ENCODE measurements around the gene SFXN3. TPM values are rescaled to one million over a fixed set of nuclear protein-coding genes. Genes with fewer than 3 reads are reported as not detected.
A peak's percentile ranks its signal among the peaks of the same experiment; 100 is the strongest.

SFXN3 gene
- total and polyA plus RNA-seq, 3 donors from 2014 or later: 38.5 to 125 (median 70.7) TPM

GRCh38 chr10:100997360-100998182, 33.5 kb upstream of the SFXN3 start:
- peak; percentile 76 for DNase-seq
- Histone ChIP-seq H3K27me3 (no peaks in the 10 kb centered on the region), H3K4me1 (peaks cover 34% of the 10 kb centered on the region), H3K9me3 (no peaks in the 10 kb centered on the region), H3K27ac (peak overlapping the region; percentile 99 to 100), H3K36me3 (ENCODE audit: low read depth, missing control alignments) (no peaks in the 10 kb centered on the region), H3K4me3 (peak overlapping the region; percentile 76 to 97)
- WGBS, 2 donors: 0% methylated on average over 31 to 49 of the region's 66 CpGs
- intact Hi-C loops (cut with DNase I; ENCODE audit: low total_unique reads): no loop called here
- TF ChIP-seq POLR2A (IDR thresholded peaks at IDR 0.05) (no peak), CTCF (IDR thresholded peaks at IDR 0.05) (peak; percentile 81 to 88 (median 83))

GRCh38 chr10:100998183-100998990, 32.6 kb upstream of the SFXN3 start:
- 0 to 1% methylated on average over 21 to 25 of the region's 25 CpGs for WGBS, 2 donors
- Histone ChIP-seq H3K9me3 (no peaks in the 10 kb centered on the region), H3K36me3 (ENCODE audit: low read depth, missing control alignments) (no peaks in the 10 kb centered on the region), H3K27ac (peak overlapping the region; percentile 99 to 100), H3K27me3 (no peaks in the 10 kb centered on the region), H3K4me3 (peak overlapping the region; percentile 76 to 97), H3K4me1 (peaks cover 35% of the 10 kb centered on the region)
- TF ChIP-seq POLR2A (IDR thresholded peaks at IDR 0.05) (no peak), CTCF (IDR thresholded peaks at IDR 0.05) (no peak)
- intact Hi-C loops (cut with DNase I; ENCODE audit: low total_unique reads): no loop called here
- DNase-seq: peak; percentile 92

- TF ChIP-seq POLR2A (IDR thresholded peaks at IDR 0.05) (peak; percentile 66), CTCF (IDR thresholded peaks at IDR 0.05) (peak; percentile 95 to 99 (median 97))
- Histone ChIP-seq H3K36me3 (ENCODE audit: low read depth, missing control alignments) (no peaks in the 10 kb centered on the region), H3K27ac (peak overlapping the region; percentile 99 to 100), H3K4me1 (peaks cover 35% of the 10 kb centered on the region), H3K4me3 (peak overlapping the region; percentile 76 to 97), H3K27me3 (no peaks in the 10 kb centered on the region), H3K9me3 (no peaks in the 10 kb centered on the region)
- peak; percentile 79 for DNase-seq
- 0% methylated on average over 38 of the region's 83 CpGs; no CpG with 5 or more reads in 1 of the 2 donors for WGBS, 2 donors
- intact Hi-C loops (cut with DNase I; ENCODE audit: low total_unique reads): no loop called here
Observed at GRCh38 chr10:100998991-100999741, 31.9 kb upstream of the SFXN3 start.

DNA sequence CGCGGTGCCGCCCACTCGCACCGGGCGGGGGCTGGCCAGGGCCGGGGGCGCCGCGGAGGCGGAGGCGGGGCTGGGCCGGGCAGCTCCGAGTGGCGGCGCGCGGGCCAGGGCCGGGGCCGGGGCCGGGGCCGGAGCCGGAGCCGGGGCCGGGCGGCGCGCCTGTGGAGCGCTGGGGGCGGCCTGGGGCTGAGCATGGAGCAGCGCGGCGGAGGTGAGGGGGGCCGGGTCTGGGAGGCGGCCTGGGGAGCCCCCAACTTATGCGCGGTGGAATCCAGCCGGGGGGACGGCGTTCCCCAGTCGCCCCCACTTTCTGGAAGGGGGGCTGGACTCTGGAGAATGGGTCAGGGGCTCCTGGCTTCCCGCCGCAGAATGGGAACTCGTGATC, 31.3 kb upstream of the SFXN3 start, which contains the start of gene LZTS2:
LZTS2 (plus strand) TSS at position 67 of the 385 bp plus-strand sequence. CDS start 2,731 bp downstream, outside the sequence.
- 0% methylated on average over 16 of the region's 44 CpGs; no CpG with 5 or more reads in 1 of the 2 donors for WGBS, 2 donors
- peak within 1 kb of the TSS; percentile 99 to 100 for H3K27ac ChIP-seq
- H3K27me3 ChIP-seq: no peaks in the 10 kb centered on the region
- H3K4me3 ChIP-seq: peak within 1 kb of the TSS; percentile 76 to 97
- no peaks in the 10 kb centered on the region for H3K9me3 ChIP-seq
- TF ChIP-seq CTCF (IDR thresholded peaks at IDR 0.05) (no peak), POLR2A (IDR thresholded peaks at IDR 0.05) (no peak)
- DNase-seq: no peak
- peaks cover 35% of the 10 kb centered on the region for H3K4me1 ChIP-seq
- intact Hi-C loops (cut with DNase I; ENCODE audit: low total_unique reads): no loop called here
- H3K36me3 ChIP-seq (ENCODE audit: low read depth, missing control alignments): no peaks in the 10 kb centered on the region

Data from testis (tissue), 3 donors.